Activated CD4-positive, alpha-beta T cell treated with anti-CD3 and anti-CD28 coated beads, Interleukin-2, amount 10 ng/mL, durations not matched to agents 7 days and 5 days (primary cell): ENCODE results near the gene SORCS2. TPM values are rescaled to one million over a fixed set of nuclear protein-coding genes. Genes with fewer than 3 reads are reported as not detected.

Source experiments
- CTCF ChIA-PET: fragments of 350-600 bp; sonication (Branson Sonifier 250); formaldehyde crosslinking; loops from one replicate; lab custom pipeline; 2021; ENCODE audit warnings: antibody characterized with exemption; lab: Charles Lee
- POLR2A ChIA-PET: fragments of 350-600 bp; sonication (Branson Sonifier 250); formaldehyde crosslinking; loops from one replicate; lab custom pipeline; 2021; ENCODE audit warnings: antibody characterized with exemption; lab: Charles Lee
- DNase-seq: peaks from one replicate; pipeline ENCODE4 v3.0.0-alpha.2; 2020
- H3K27ac Mint-ChIP-seq: one replicate; pipeline ENCODE4 v1.8.0; 2021; ENCODE audit warnings: mild to moderate bottlenecking, moderate library complexity, mixed read lengths
- H3K27me3 Mint-ChIP-seq: one replicate; pipeline ENCODE4 v1.8.0; 2021; ENCODE audit warnings: mixed read lengths
- H3K36me3 Mint-ChIP-seq: one replicate; pipeline ENCODE4 v1.8.0; 2021; ENCODE audit warnings: low read depth, mixed read lengths
- H3K4me1 Mint-ChIP-seq: one replicate; pipeline ENCODE4 v1.8.0; 2021; ENCODE audit warnings: mixed read lengths
- H3K4me3 Mint-ChIP-seq: one replicate; pipeline ENCODE4 v1.8.0; 2021; ENCODE audit warnings: mild to moderate bottlenecking, moderate library complexity, mixed read lengths
- H3K9me3 Mint-ChIP-seq: one replicate; pipeline ENCODE4 v1.8.0; 2021; ENCODE audit warnings: mixed read lengths
- total RNA-seq, 2 experiments: library from RNA; stranded (reverse); gene quantifications; one replicate each; pipeline ENCODE4 v1.2.3, GENCODE V29; 2021

The SORCS2 gene
- total RNA-seq, 2 experiments from 2014 or later = not detected

GRCh38 chr4:7328913-7329638, 136.7 kb downstream of the SORCS2 start:
- Mint-ChIP-seq H3K27me3 (no peaks in the 10 kb centered on the region), H3K27ac (no peak overlapping the region), H3K4me1 (no peaks in the 10 kb centered on the region), H3K36me3 (no peaks in the 10 kb centered on the region), H3K9me3 (no peaks in the 10 kb centered on the region), H3K4me3 (no peak overlapping the region)
- CTCF ChIA-PET = no interaction called here
- POLR2A ChIA-PET = no interaction called here
- DNase-seq = no peak

GRCh38 chr4:7330031-7330596, 137.8 kb downstream of the SORCS2 start:
- no peak overlapping the region for H3K4me3 Mint-ChIP-seq
- no peaks in the 10 kb centered on the region for H3K4me1 Mint-ChIP-seq
- POLR2A ChIA-PET = no interaction called here
- no peak for DNase-seq
- H3K27ac Mint-ChIP-seq = no peak overlapping the region
- H3K9me3 Mint-ChIP-seq = no peaks in the 10 kb centered on the region
- H3K27me3 Mint-ChIP-seq = no peaks in the 10 kb centered on the region
- CTCF ChIA-PET = no interaction called here
- no peaks in the 10 kb centered on the region for H3K36me3 Mint-ChIP-seq

GRCh38 chr4:7330811-7331681, 138.7 kb downstream of the SORCS2 start:
- Mint-ChIP-seq H3K36me3 (no peaks in the 10 kb centered on the region), H3K27ac (no peak overlapping the region), H3K4me1 (no peaks in the 10 kb centered on the region), H3K9me3 (no peaks in the 10 kb centered on the region), H3K4me3 (no peak overlapping the region), H3K27me3 (no peaks in the 10 kb centered on the region)
- DNase-seq = no peak
- ChIA-PET POLR2A (no interaction called here), CTCF (no interaction called here)

GRCh38 chr4:7331682-7332000, 139.3 kb downstream of the SORCS2 start:
- Mint-ChIP-seq H3K4me1 (no peaks in the 10 kb centered on the region), H3K4me3 (no peak overlapping the region), H3K27me3 (no peaks in the 10 kb centered on the region), H3K36me3 (no peaks in the 10 kb centered on the region), H3K9me3 (no peaks in the 10 kb centered on the region), H3K27ac (no peak overlapping the region)
- ChIA-PET POLR2A (no interaction called here), CTCF (no interaction called here)
- no peak for DNase-seq

GRCh38 chr4:7332216-7333023, 140.1 kb downstream of the SORCS2 start:
- no peak for DNase-seq
- no peaks in the 10 kb centered on the region for H3K36me3 Mint-ChIP-seq
- no peak overlapping the region for H3K27ac Mint-ChIP-seq
- POLR2A ChIA-PET = no interaction called here
- no peaks in the 10 kb centered on the region for H3K4me1 Mint-ChIP-seq
- no peaks in the 10 kb centered on the region for H3K9me3 Mint-ChIP-seq
- no peaks in the 10 kb centered on the region for H3K27me3 Mint-ChIP-seq
- H3K4me3 Mint-ChIP-seq = no peak overlapping the region
- CTCF ChIA-PET = no interaction called here

GRCh38 chr4:7333024-7333780, 140.9 kb downstream of the SORCS2 start:
- H3K4me3 Mint-ChIP-seq = no peak overlapping the region
- CTCF ChIA-PET = no interaction called here
- no peaks in the 10 kb centered on the region for H3K36me3 Mint-ChIP-seq
- no peaks in the 10 kb centered on the region for H3K27me3 Mint-ChIP-seq
- POLR2A ChIA-PET = no interaction called here
- H3K9me3 Mint-ChIP-seq = no peaks in the 10 kb centered on the region
- DNase-seq = no peak
- no peaks in the 10 kb centered on the region for H3K4me1 Mint-ChIP-seq
- no peak overlapping the region for H3K27ac Mint-ChIP-seq

GRCh38 chr4:7333801-7334421, 141.6 kb downstream of the SORCS2 start:
- Mint-ChIP-seq H3K36me3 (no peaks in the 10 kb centered on the region), H3K27ac (no peak overlapping the region), H3K4me1 (no peaks in the 10 kb centered on the region), H3K9me3 (no peaks in the 10 kb centered on the region), H3K27me3 (no peaks in the 10 kb centered on the region), H3K4me3 (no peak overlapping the region)
- ChIA-PET POLR2A (no interaction called here), CTCF (interaction anchor here (0.6 kb wide), 1 partner anchor 636 kb away, joined by 3 read pairs; no protein-coding TSS in a partner anchor)
- DNase-seq = no peak

- no peak for DNase-seq
- POLR2A ChIA-PET = no interaction called here
- H3K27me3 Mint-ChIP-seq = no peaks in the 10 kb centered on the region
- no peaks in the 10 kb centered on the region for H3K9me3 Mint-ChIP-seq
- CTCF ChIA-PET = interaction anchor here (0.5 to 1.2 kb wide), 3 partner anchors 11 to 635 kb away, joined by 3 read pairs; no protein-coding TSS in a partner anchor
- no peaks in the 10 kb centered on the region for H3K4me1 Mint-ChIP-seq
- no peak overlapping the region for H3K4me3 Mint-ChIP-seq
- no peaks in the 10 kb centered on the region for H3K36me3 Mint-ChIP-seq
- peak overlapping the region; percentile 33 for H3K27ac Mint-ChIP-seq
Observed at GRCh38 chr4:7334521-7335275, 142.4 kb downstream of the SORCS2 start.

- Mint-ChIP-seq H3K4me3 (no peak overlapping the region), H3K9me3 (no peaks in the 10 kb centered on the region), H3K4me1 (no peaks in the 10 kb centered on the region), H3K36me3 (no peaks in the 10 kb centered on the region), H3K27me3 (no peaks in the 10 kb centered on the region), H3K27ac (peak overlapping the region; percentile 9)
- POLR2A ChIA-PET = no interaction called here
- CTCF ChIA-PET = interaction anchor here (0.5 to 1.2 kb wide), 3 partner anchors 10 to 543 kb away, joined by 3 read pairs; no protein-coding TSS in a partner anchor
- peak; percentile 63 for DNase-seq
Observed at GRCh38 chr4:7335344-7336066, 143.2 kb downstream of the SORCS2 start.

GRCh38 chr4:7336067-7336569, 143.8 kb downstream of the SORCS2 start:
- H3K4me1 Mint-ChIP-seq = no peaks in the 10 kb centered on the region
- H3K27ac Mint-ChIP-seq = peak overlapping the region; percentile 9
- H3K4me3 Mint-ChIP-seq = no peak overlapping the region
- CTCF ChIA-PET = interaction anchor here (1.2 kb wide), 1 partner anchor 10 kb away, joined by 3 read pairs; no protein-coding TSS in a partner anchor
- no peak for DNase-seq
- POLR2A ChIA-PET = no interaction called here
- H3K36me3 Mint-ChIP-seq = no peaks in the 10 kb centered on the region
- H3K27me3 Mint-ChIP-seq = no peaks in the 10 kb centered on the region
- H3K9me3 Mint-ChIP-seq = no peaks in the 10 kb centered on the region

- H3K27me3 Mint-ChIP-seq = no peaks in the 10 kb centered on the region
- H3K4me3 Mint-ChIP-seq = no peak overlapping the region
- CTCF ChIA-PET = no interaction called here
- no peaks in the 10 kb centered on the region for H3K36me3 Mint-ChIP-seq
- no peaks in the 10 kb centered on the region for H3K4me1 Mint-ChIP-seq
- H3K9me3 Mint-ChIP-seq = no peaks in the 10 kb centered on the region
- H3K27ac Mint-ChIP-seq = no peak overlapping the region
- POLR2A ChIA-PET = no interaction called here
- no peak for DNase-seq
Observed at GRCh38 chr4:7336732-7337131, 144.4 kb downstream of the SORCS2 start.
